Breast epithelium (tissue), 4 donors: ENCODE results near the gene ANKRD29. TPM values are rescaled to one million over a fixed set of nuclear protein-coding genes. Genes with fewer than 3 reads are reported as not detected.

Experiments used
- DNase-seq, 2 donors: peaks; one replicate each; pipeline ENCODE4 v3.0.0-alpha.2; 2019; ENCODE audit warnings: low spot score in 2 of 2
- H3K27ac ChIP-seq, 2 donors: fragments of 200-600 bp; sonication (generic) in 1 of 2; one replicate each; pipeline ENCODE4 v1.5.1; 2016 to 2019; ENCODE audit warnings: mild to moderate bottlenecking in 1 of 2
- H3K27me3 ChIP-seq, 2 donors: fragments of 200-600 bp; sonication (generic) in 1 of 2; one replicate each; pipeline versions ENCODE4 v1.5.1 to v1.6.0; 2017 to 2019; ENCODE audit warnings: control low read depth in 1 of 2, mild to moderate bottlenecking in 1 of 2
- H3K36me3 ChIP-seq: fragments of 200-600 bp; one replicate; pipeline ENCODE4 v1.5.1; 2019
- H3K4me1 ChIP-seq, 2 donors: fragments of 200-600 bp; sonication (generic); one replicate each; pipeline ENCODE4 v1.5.1; 2016 to 2019; ENCODE audit warnings: control low read depth in 1 of 2
- H3K4me3 ChIP-seq, 3 donors: fragments of 200-600 bp; sonication (generic); 1 replicate in 2 of 3; 2 replicates in 1 of 3; pipeline ENCODE4 v1.5.1; 2016 to 2019; ENCODE audit warnings: mild to moderate bottlenecking in 3 of 3, moderate library complexity in 2 of 3
- H3K9me3 ChIP-seq, 2 donors: fragments of 200-600 bp; sonication (generic) in 1 of 2; one replicate each; pipeline ENCODE4 v1.5.1; 2016 to 2019; ENCODE audit warnings: control low read depth in 1 of 2
- POLR2A ChIP-seq: fragments of 450-650 bp; IDR thresholded peaks from one replicate; pipeline ENCODE4 v1.6.1; 2016; ENCODE audit warnings: antibody characterized with exemption, mild to moderate bottlenecking, moderate library complexity
- POLR2AphosphoS5 ChIP-seq, 3 donors: sonication (generic); formaldehyde crosslinking; IDR thresholded peaks; one replicate each; pipeline ENCODE4 v1.6.1; 2017; ENCODE audit warnings: antibody characterized with exemption in 3 of 3
- intact Hi-C: fragments of 100-400 bp; cut with DNase I; formaldehyde crosslinking; loops from one replicate; pipeline ENCODE4 v1.15.1; 2023; ENCODE audit warnings: low total_unique reads
- total RNA-seq, 3 donors: library from RNA; depleted of rRNA; stranded (reverse); fragments of >200 nt; gene quantifications; one replicate each; pipeline ENCODE4 v1.1.0, GENCODE V29; 2016
- TF ChIP-seq, protein P1 (sequence below), 3 donors: fragments of 450-650 bp; IDR thresholded peaks; one replicate each; pipeline ENCODE4 v1.5.1; 2016 to 2017; ENCODE audit warnings: antibody characterized with exemption in 3 of 3, mild to moderate bottlenecking in 3 of 3, moderate library complexity in 3 of 3

The ANKRD29 gene
- total RNA-seq, 3 donors from 2014 or later, result 8.8 to 13.8 (median 9.9) TPM

GRCh38 chr18:23706971-23707640 lies 44.4 kb upstream of the ANKRD29 start:
- H3K27me3 ChIP-seq, result no peaks in the 10 kb centered on the region
- no peak overlapping the region for H3K27ac ChIP-seq
- intact Hi-C loops, result no loop called here
- H3K36me3 ChIP-seq, result no peaks in the 10 kb centered on the region
- H3K4me1 ChIP-seq, result no peaks in the 10 kb centered on the region
- TF ChIP-seq POLR2AphosphoS5 (IDR thresholded peaks at IDR 0.05), result no peak
- TF ChIP-seq POLR2A, result no peak
- TF ChIP-seq, protein P1, sequence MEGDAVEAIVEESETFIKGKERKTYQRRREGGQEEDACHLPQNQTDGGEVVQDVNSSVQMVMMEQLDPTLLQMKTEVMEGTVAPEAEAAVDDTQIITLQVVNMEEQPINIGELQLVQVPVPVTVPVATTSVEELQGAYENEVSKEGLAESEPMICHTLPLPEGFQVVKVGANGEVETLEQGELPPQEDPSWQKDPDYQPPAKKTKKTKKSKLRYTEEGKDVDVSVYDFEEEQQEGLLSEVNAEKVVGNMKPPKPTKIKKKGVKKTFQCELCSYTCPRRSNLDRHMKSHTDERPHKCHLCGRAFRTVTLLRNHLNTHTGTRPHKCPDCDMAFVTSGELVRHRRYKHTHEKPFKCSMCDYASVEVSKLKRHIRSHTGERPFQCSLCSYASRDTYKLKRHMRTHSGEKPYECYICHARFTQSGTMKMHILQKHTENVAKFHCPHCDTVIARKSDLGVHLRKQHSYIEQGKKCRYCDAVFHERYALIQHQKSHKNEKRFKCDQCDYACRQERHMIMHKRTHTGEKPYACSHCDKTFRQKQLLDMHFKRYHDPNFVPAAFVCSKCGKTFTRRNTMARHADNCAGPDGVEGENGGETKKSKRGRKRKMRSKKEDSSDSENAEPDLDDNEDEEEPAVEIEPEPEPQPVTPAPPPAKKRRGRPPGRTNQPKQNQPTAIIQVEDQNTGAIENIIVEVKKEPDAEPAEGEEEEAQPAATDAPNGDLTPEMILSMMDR (IDR thresholded peaks at IDR 0.05), result no peak
- H3K9me3 ChIP-seq, result peaks cover 5 to 6% of the 10 kb centered on the region in 2 donors
- no peak overlapping the region for H3K4me3 ChIP-seq
- DNase-seq, result no peak

DNA sequence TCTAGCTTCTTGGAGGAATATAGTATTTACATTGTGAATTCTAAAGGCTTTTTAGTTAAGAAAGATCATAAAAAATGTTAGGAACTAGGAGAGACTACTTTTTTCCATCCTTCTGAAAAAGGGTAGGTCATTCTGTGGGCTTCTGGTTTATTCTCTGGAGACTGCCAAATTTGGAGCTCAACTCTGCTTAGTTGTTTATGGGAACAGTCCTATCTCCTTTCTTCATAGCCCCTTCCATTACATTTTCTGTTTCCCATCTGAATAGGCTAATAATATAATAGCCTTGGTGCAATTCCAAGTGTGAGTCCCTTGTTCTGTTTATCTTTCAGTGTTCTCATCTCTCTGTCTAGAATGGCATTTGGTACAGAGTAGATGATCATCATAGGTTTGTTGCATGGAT lies 42.1 kb upstream of the ANKRD29 start:
- Histone ChIP-seq H3K27ac (no peak overlapping the region), H3K4me3 (no peak overlapping the region), H3K36me3 (no peaks in the 10 kb centered on the region), H3K9me3 (peaks cover 5 to 6% of the 10 kb centered on the region in 2 donors), H3K27me3 (no peaks in the 10 kb centered on the region), H3K4me1 (no peaks in the 10 kb centered on the region)
- no peak for TF ChIP-seq POLR2A
- intact Hi-C loops, result no loop called here
- no peak for DNase-seq

DNA sequence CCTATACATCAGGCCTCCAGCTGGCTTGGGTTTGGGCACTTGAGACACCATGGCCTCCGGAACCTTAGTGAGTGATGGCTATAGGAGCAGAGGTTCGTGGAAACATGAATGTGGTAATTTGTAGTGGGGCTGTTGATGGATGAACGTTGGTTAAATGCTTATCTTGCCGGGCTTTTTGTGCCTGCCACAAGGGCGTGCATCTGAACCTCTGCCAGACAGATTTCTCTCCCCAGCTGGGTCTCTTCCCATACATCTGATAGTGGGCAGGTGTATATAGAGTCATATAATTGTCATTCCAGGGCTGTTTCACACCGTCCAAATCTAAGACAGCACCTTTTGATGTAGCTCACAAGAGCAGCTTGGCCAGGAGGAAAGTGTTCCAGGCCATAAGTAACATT lies 41.3 kb upstream of the ANKRD29 start:
- Histone ChIP-seq H3K4me3 (no peak overlapping the region), H3K36me3 (no peaks in the 10 kb centered on the region), H3K27ac (peak overlapping the region in 1 of 2 donors; percentile 19), H3K27me3 (no peaks in the 10 kb centered on the region), H3K9me3 (peaks cover 5 to 6% of the 10 kb centered on the region in 2 donors), H3K4me1 (no peaks in the 10 kb centered on the region)
- no peak for DNase-seq
- TF ChIP-seq POLR2AphosphoS5 (IDR thresholded peaks at IDR 0.05) (no peak), POLR2A (no peak)
- TF ChIP-seq, protein P1 (IDR thresholded peaks at IDR 0.05), result no peak
- intact Hi-C loops, result no loop called here

DNA sequence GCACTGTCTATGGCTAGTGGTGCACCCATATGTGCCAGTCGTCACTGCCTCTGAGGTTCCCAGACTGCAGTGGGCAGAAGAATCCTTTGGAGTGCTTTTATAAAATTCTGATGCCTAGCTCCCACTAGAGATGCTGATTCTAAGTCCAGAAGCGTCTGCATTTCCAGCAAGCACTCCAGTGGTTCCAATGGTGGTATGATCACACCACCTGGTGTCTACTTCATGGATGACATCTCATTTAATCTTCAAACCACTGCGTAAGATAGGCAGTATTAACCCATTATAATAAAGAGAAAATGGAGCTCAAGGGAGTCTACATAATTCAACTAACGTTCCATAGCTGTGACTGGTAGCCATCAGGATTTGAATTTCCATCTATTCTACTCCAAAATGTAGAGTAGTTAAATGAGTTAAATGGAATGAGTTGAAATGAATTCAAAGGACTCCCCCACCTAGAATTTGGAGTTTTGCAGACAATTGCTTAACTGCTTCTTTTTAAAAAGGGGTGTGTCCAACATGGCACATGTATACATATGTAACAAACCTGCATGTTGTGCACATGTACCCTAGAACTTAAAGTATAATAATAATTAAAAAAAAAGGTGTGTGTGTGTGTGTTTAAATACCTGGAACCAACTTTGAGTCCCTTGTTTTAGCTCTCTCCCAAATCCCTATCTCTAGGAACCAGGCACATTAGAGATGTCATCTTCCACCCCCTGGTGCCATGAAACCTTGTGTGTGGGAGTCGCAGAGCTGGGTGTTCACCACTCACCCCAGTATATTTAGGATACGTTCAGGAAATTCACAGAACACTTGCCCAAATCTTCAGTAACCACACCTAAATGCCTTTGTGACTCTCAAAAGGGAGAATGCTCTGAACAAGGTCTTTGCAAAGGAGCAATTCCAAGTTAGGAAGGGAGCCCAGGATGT lies 40.6 kb upstream of the ANKRD29 start:
- no peaks in the 10 kb centered on the region for H3K36me3 ChIP-seq
- no peaks in the 10 kb centered on the region for H3K4me1 ChIP-seq
- no peak for DNase-seq
- H3K27me3 ChIP-seq, result no peaks in the 10 kb centered on the region
- no peak overlapping the region for H3K4me3 ChIP-seq
- H3K9me3 ChIP-seq, result peaks cover 5 to 6% of the 10 kb centered on the region in 2 donors
- intact Hi-C loops, result no loop called here
- H3K27ac ChIP-seq, result no peak overlapping the region
- TF ChIP-seq POLR2A, result no peak
- TF ChIP-seq, protein P1 (IDR thresholded peaks at IDR 0.05), result peak; percentile 36 to 62 (median 51)

GRCh38 chr18:23702606-23703005 lies 39.9 kb upstream of the ANKRD29 start:
- Histone ChIP-seq H3K4me3 (no peak overlapping the region), H3K9me3 (peaks cover 5 to 6% of the 10 kb centered on the region in 2 donors), H3K27ac (no peak overlapping the region), H3K4me1 (no peaks in the 10 kb centered on the region), H3K27me3 (no peaks in the 10 kb centered on the region), H3K36me3 (no peaks in the 10 kb centered on the region)
- intact Hi-C loops, result no loop called here
- TF ChIP-seq POLR2AphosphoS5 (IDR thresholded peaks at IDR 0.05) (no peak), POLR2A (no peak)
- TF ChIP-seq, protein P1 (IDR thresholded peaks at IDR 0.05), result no peak
- no peak for DNase-seq
